Karpas-422 (cell line): ENCODE measurements around the gene SLC25A1. TPM values are rescaled to one million over a fixed set of nuclear protein-coding genes. Genes with fewer than 3 reads are reported as not detected.

Experiments
- DNase-seq: peaks from one replicate; pipeline ENCODE4 v3.0.0-alpha.2; 2015
- H2AFZ ChIP-seq: fragments of 200-600 bp; sonication (generic); 2 replicates; pipeline ENCODE4 v1.6.1; 2014; ENCODE audit warnings: antibody characterized with exemption, low read length, mixed read lengths
- H3K27ac ChIP-seq: fragments of 200-600 bp; sonication (generic); 2 replicates; pipeline ENCODE4 v1.5.1; 2014; ENCODE audit warnings: mild to moderate bottlenecking, low read length, moderate library complexity
- H3K27me3 ChIP-seq: fragments of 200-600 bp; sonication (generic); 2 replicates; pipeline ENCODE4 v1.6.1; 2014; ENCODE audit warnings: low read length, mixed read lengths
- H3K36me3 ChIP-seq: fragments of 200-600 bp; sonication (generic); 2 replicates; pipeline ENCODE4 v1.6.1; 2014; ENCODE audit warnings: low read length, mixed read lengths; ENCODE audit not compliant: insufficient read depth
- H3K4me1 ChIP-seq: fragments of 200-600 bp; sonication (generic); 2 replicates; pipeline ENCODE4 v1.6.1; 2014; ENCODE audit warnings: mild to moderate bottlenecking, low read length, mixed read lengths
- H3K4me2 ChIP-seq: fragments of 200-600 bp; sonication (generic); 2 replicates; pipeline ENCODE4 v1.6.1; 2014; ENCODE audit warnings: low read length, low read depth, mild to moderate bottlenecking; ENCODE audit not compliant: poor library complexity, severe bottlenecking
- H3K4me3 ChIP-seq: fragments of 200-600 bp; sonication (generic); 2 replicates; pipeline ENCODE4 v1.5.1; 2014; ENCODE audit warnings: mild to moderate bottlenecking, antibody characterized with exemption, low read length, mixed read lengths
- H3K79me2 ChIP-seq: fragments of 200-600 bp; sonication (generic); 2 replicates; pipeline ENCODE4 v1.6.1; 2014; ENCODE audit warnings: mild to moderate bottlenecking, low read length, mixed read lengths
- H3K9ac ChIP-seq: fragments of 200-600 bp; sonication (generic); 2 replicates; pipeline ENCODE4 v1.6.0; 2014; ENCODE audit warnings: low read length
- H3K9me2 ChIP-seq: fragments of 200-600 bp; sonication (generic), shearing (Covaris generic); replicated peaks from 2 replicates; pipeline ENCODE4 v1.6.0; 2014; ENCODE audit warnings: mild to moderate bottlenecking, low read length, moderate library complexity; ENCODE audit not compliant: insufficient read depth
- H3K9me3 ChIP-seq: fragments of 300-700, 200-600 bp; sonication (generic); 2 replicates; pipeline ENCODE4 v1.6.1; 2014; ENCODE audit warnings: low read length, mixed read lengths
- H4K20me1 ChIP-seq: fragments of 200-600 bp; sonication (generic); 2 replicates; pipeline ENCODE4 v1.6.1; 2014; ENCODE audit warnings: mild to moderate bottlenecking, antibody characterized with exemption, low read length, low read depth; ENCODE audit not compliant: insufficient read depth
- total RNA-seq: library from RNA; depleted of rRNA; stranded (reverse); fragments of >200 nt; shearing (Covaris generic); gene quantifications from 2 replicates; pipeline ENCODE4 v1.2.3, GENCODE V29; 2014; ENCODE audit warnings: low replicate concordance; rRNA removed

SLC25A1 gene
- 163 and 270 TPM in 2 replicates for total RNA-seq

DNA sequence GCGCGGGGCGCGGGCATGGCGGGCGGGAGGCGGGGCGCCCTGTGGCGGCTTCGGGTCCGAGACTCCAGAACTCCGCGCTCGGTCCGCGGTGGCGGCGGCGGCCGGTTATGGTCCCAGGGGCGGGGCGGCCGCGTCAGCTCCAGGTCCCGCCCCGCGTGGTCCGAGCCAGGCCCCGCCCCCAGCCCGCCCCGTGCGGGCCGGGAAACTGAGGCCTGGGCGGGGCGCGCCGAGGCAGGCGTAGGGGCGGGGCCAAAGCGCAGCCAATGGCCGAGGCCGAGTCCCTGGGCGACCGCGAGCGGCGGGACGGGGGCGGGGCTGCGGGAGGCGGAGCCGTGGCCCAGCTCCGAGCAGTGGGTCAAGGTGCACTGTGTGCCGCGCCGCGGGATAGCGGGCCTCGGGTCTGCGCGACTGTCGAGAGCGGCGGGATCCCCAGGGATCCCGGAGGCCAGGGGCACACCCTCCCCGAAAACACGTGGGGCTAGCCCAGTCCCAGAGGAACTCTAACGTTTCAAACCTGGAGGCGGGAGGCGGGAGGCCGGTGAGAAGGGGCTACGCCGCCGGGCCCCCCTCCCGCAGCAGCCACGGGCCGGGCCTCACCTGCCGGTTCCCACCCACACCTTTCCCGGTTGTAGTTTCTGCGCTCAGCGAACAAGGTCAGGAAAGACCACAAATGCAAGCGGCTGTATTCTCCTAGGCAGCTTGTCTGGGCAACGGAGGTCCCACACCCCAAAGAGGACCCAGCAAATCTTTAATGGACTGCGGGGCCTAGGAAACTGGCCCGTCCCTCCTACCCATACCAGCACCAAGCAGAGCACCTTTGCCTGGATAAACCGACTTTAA, at the start of gene SLC25A1:
SLC25A1 (minus strand) TSS at position 80 of the 840 bp plus-strand sequence; CDS start at position 17, 63 bp downstream.
- Histone ChIP-seq H3K9me2 (no peaks in the 10 kb centered on the region), H3K4me2 (peak within 1 kb of the TSS; percentile 95), H3K4me1 (peaks cover 50% of the 10 kb centered on the region), H3K9ac (peak within 1 kb of the TSS; percentile 100), H2AFZ (peak within 1 kb of the TSS; percentile 59; the same call in 1 of the 2 replicates), H3K27me3 (no peaks in the 10 kb centered on the region), H4K20me1 (no peaks in the 10 kb centered on the region; the same call in 1 of the 2 replicates), H3K4me3 (peak within 1 kb of the TSS; percentile 96), H3K9me3 (no peaks in the 10 kb centered on the region), H3K27ac (peak within 1 kb of the TSS; percentile 97), H3K79me2 (peaks cover 40% of the 10 kb centered on the region), H3K36me3 (no peaks in the 10 kb centered on the region; the same call in 1 of the 2 replicates)
- peak; percentile 98 for DNase-seq

- Histone ChIP-seq H3K9ac (no peak overlapping the region), H3K79me2 (no peaks in the 10 kb centered on the region), H4K20me1 (no peaks in the 10 kb centered on the region), H3K9me2 (no peaks in the 10 kb centered on the region), H3K4me1 (no peaks in the 10 kb centered on the region), H3K9me3 (no peaks in the 10 kb centered on the region), H3K27me3 (no peaks in the 10 kb centered on the region), H3K27ac (no peak overlapping the region), H3K36me3 (no peaks in the 10 kb centered on the region), H2AFZ (no peak overlapping the region), H3K4me3 (no peak overlapping the region), H3K4me2 (no peak overlapping the region)
- DNase-seq: no peak
These were observed 49.6 kb upstream of the SLC25A1 start for GRCh38 chr22:19228179-19228578.

DNA sequence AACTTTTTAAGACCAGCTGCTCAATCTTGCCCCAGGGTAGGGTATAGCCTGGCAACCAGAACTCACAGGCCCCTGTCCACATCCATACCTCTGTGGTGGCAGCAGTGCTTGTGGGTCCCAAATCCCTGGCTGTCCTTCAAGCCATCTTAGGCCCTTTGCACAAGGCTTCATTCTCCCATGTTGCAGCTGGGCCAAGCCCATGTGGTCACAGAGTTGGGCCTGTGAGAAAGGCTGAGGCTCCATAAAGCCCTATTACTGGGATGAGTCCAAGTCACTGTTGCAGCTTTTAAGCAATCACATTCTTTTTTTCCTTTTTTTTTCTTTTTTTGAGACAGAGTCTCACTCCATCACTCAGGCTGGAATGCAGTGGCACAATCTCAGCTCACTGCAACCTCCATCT, 47.9 kb upstream of the SLC25A1 start:
- no peak for DNase-seq
- Histone ChIP-seq H3K4me2 (no peak overlapping the region), H3K9me2 (no peaks in the 10 kb centered on the region), H3K9ac (no peak overlapping the region), H3K27me3 (no peaks in the 10 kb centered on the region), H3K4me3 (no peak overlapping the region), H3K79me2 (no peaks in the 10 kb centered on the region), H3K36me3 (no peaks in the 10 kb centered on the region), H3K27ac (no peak overlapping the region), H3K9me3 (no peaks in the 10 kb centered on the region), H4K20me1 (no peaks in the 10 kb centered on the region), H3K4me1 (no peaks in the 10 kb centered on the region), H2AFZ (no peak overlapping the region)

DNA sequence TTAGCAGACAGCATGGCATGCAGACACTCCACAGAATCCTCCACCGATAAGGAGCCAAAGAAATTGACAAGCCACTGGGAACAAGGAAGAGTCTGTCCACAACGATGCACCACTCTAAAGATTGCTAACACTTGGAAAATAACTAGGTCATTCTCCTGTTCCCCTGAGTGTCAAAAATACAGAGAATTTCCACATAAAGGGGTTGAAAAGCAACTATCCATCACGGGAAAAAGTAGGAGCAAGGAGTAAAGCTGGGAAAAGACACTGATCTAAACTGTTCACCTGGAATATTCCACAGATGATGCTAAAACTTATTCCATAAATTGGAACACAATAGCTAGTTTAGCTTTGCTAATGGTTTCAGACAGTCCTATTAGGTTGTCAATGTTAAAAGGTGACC, 47.0 kb upstream of the SLC25A1 start:
- Histone ChIP-seq H3K27ac (no peak overlapping the region), H3K27me3 (no peaks in the 10 kb centered on the region), H3K9me2 (no peaks in the 10 kb centered on the region), H3K9me3 (no peaks in the 10 kb centered on the region), H2AFZ (no peak overlapping the region), H3K4me3 (no peak overlapping the region), H4K20me1 (no peaks in the 10 kb centered on the region), H3K79me2 (no peaks in the 10 kb centered on the region), H3K4me2 (no peak overlapping the region), H3K9ac (no peak overlapping the region), H3K4me1 (no peaks in the 10 kb centered on the region), H3K36me3 (no peaks in the 10 kb centered on the region)
- DNase-seq: no peak

- H2AFZ ChIP-seq: no peak overlapping the region
- H3K27me3 ChIP-seq: no peaks in the 10 kb centered on the region
- no peak for DNase-seq
- no peak overlapping the region for H3K4me2 ChIP-seq
- H3K9me2 ChIP-seq: no peaks in the 10 kb centered on the region
- H3K9me3 ChIP-seq: no peaks in the 10 kb centered on the region
- no peak overlapping the region for H3K4me3 ChIP-seq
- H4K20me1 ChIP-seq: no peaks in the 10 kb centered on the region
- H3K9ac ChIP-seq: no peak overlapping the region
- H3K4me1 ChIP-seq: no peaks in the 10 kb centered on the region
- no peaks in the 10 kb centered on the region for H3K79me2 ChIP-seq
- H3K36me3 ChIP-seq: no peaks in the 10 kb centered on the region
- H3K27ac ChIP-seq: no peak overlapping the region
These were observed 46.4 kb upstream of the SLC25A1 start for GRCh38 chr22:19224985-19225384.

GRCh38 chr22:19224557-19224956, 46.0 kb upstream of the SLC25A1 start:
- H3K9me2 ChIP-seq: no peaks in the 10 kb centered on the region
- H3K79me2 ChIP-seq: no peaks in the 10 kb centered on the region
- H3K27ac ChIP-seq: no peak overlapping the region
- H3K9ac ChIP-seq: no peak overlapping the region
- no peaks in the 10 kb centered on the region for H3K4me1 ChIP-seq
- H4K20me1 ChIP-seq: no peaks in the 10 kb centered on the region
- H3K4me2 ChIP-seq: no peak overlapping the region
- H3K36me3 ChIP-seq: no peaks in the 10 kb centered on the region
- H2AFZ ChIP-seq: no peak overlapping the region
- no peaks in the 10 kb centered on the region for H3K27me3 ChIP-seq
- no peak overlapping the region for H3K4me3 ChIP-seq
- DNase-seq: no peak
- no peaks in the 10 kb centered on the region for H3K9me3 ChIP-seq

- peaks cover 1% of the 10 kb centered on the region for H3K4me1 ChIP-seq
- H3K27me3 ChIP-seq: no peaks in the 10 kb centered on the region
- no peak overlapping the region for H3K27ac ChIP-seq
- no peaks in the 10 kb centered on the region for H3K9me3 ChIP-seq
- no peaks in the 10 kb centered on the region for H4K20me1 ChIP-seq
- no peak overlapping the region for H3K4me3 ChIP-seq
- H3K4me2 ChIP-seq: no peak overlapping the region
- no peaks in the 10 kb centered on the region for H3K9me2 ChIP-seq
- H3K36me3 ChIP-seq: no peaks in the 10 kb centered on the region
- no peaks in the 10 kb centered on the region for H3K79me2 ChIP-seq
- H3K9ac ChIP-seq: no peak overlapping the region
- no peak for DNase-seq
- no peak overlapping the region for H2AFZ ChIP-seq
These were observed 45.1 kb upstream of the SLC25A1 start for GRCh38 chr22:19223617-19224016.

DNA sequence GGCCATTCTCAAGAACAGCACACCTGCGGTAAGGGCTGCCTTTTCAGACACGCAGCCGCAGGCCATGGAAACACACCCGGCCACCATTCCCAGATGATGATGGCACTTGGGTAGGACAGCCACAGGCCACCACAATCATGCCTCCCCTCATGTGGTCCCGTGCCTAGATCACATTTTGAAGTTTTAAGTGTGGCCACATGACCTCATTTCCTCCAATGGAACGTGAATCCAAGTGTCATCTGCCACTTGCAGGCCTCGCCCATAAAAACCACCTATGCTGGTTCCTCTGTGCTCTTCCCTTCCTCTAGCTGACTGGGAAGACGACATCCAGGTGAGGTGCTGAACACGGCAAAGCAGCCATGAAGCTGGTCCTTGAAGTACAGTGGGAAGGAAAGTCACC, 44.6 kb upstream of the SLC25A1 start:
- peaks cover 6% of the 10 kb centered on the region for H3K4me1 ChIP-seq
- H3K4me2 ChIP-seq: no peak overlapping the region
- no peaks in the 10 kb centered on the region for H3K9me2 ChIP-seq
- no peak overlapping the region for H3K4me3 ChIP-seq
- H3K36me3 ChIP-seq: no peaks in the 10 kb centered on the region
- no peaks in the 10 kb centered on the region for H3K9me3 ChIP-seq
- H3K27me3 ChIP-seq: no peaks in the 10 kb centered on the region
- H2AFZ ChIP-seq: no peak overlapping the region
- no peak for DNase-seq
- H3K9ac ChIP-seq: no peak overlapping the region
- H4K20me1 ChIP-seq: no peaks in the 10 kb centered on the region
- no peak overlapping the region for H3K27ac ChIP-seq
- H3K79me2 ChIP-seq: no peaks in the 10 kb centered on the region
